Measurements from ENCODE around the gene RCSD1.

DNA sequence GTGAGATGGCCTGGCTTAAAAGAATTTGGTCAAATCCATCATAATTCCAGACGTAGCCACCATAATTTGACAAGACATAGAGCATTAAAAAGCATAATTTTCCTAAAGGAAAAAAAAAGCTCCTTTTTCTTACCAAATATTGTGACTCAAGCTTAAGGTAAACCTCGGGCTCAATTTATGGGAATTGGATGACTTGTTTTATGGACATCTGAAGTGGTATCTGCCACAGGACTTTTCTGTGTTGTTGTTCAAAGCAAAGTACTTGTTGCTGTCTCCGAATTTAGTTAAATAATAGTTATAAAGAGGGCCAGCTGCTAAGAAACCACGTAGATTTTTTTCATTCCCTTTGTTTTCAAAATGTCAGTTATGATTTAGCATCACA, 92.8 kb downstream of the RCSD1 start:
- TF ChIP-seq CTCF (IDR thresholded peaks at IDR 0.05) (no peak), POLR2A (IDR thresholded peaks at IDR 0.05) (no peak)
